ENCODE data around the gene DDX19B. TPM values are rescaled to one million over a fixed set of nuclear protein-coding genes. Genes with fewer than 3 reads are reported as not detected.
"Not testable (repeated sequence)": the region's sequence is repeated elsewhere in the genome, so short reads cannot be mapped to it uniquely, and the experiment has no call there.

Gene DDX19B
- polyA plus RNA-seq (ENCODE audit: insufficient read length in 4 of 4): 10 to 100 TPM; 31.4 to 41.6 (median 38.9) TPM

GRCh38 chr16:70298988-70299938 lies at the start of gene DDX19B:
DDX19B (plus strand) TSS chr16:70299186; CDS start chr16:70299298, 112 bp downstream.
- peak in 1 of 4 donors; percentile 55 for DNase-seq (ENCODE audit: low read depth in 4 of 4, low spot score in 3 of 4)

- DNase-seq (ENCODE audit: low read depth in 4 of 4, low spot score in 3 of 4): not testable (repeated sequence)
These were observed 49.3 kb upstream of the DDX19B start for GRCh38 chr16:70249697-70250096.

DNA sequence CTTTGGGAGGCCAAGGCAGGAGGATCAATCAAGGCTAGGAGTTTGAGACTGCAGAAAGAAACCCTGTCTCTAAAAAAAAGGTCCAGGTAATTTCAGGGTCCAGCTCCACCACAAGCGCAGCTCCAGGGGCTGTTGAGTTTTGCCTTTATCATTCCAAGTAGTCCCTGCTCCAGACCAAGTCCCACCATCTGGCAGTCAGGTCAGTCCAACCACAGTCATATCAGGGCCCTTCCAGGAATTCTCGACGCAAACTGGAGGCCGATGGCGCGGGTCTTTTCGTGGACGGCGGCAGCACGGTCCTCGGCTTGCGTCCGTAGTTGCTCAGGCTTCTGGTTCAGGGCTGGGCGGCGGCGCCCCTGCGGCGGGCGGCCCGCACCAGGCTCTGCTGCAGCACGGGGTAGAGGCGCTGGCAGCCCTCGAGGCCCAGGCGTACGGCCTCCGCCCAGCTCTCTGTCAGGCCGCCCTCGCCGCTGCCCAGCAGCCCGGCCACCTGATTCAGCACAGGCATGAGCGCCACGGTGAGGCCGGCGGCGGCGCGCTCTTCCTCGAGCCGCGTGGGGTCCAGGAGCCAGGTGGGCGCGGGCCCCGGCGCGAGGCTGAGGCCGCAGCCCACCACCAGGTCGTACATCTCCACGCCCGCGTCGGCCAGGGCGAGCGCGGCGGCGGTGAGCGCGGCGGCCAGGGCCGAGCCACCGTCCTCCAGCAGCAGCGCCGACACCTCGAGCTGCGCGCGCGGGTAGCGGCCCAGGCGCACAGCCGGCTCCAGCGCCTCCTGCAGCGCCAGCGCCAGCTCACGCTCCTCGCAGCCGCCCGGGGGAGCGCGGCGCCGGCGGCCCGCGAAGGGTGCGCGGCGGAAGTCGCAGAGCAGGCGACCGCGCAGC lies 48.0 kb upstream of the DDX19B start:
- DNase-seq (ENCODE audit: low read depth in 4 of 4, low spot score in 3 of 4): no peak

DNA sequence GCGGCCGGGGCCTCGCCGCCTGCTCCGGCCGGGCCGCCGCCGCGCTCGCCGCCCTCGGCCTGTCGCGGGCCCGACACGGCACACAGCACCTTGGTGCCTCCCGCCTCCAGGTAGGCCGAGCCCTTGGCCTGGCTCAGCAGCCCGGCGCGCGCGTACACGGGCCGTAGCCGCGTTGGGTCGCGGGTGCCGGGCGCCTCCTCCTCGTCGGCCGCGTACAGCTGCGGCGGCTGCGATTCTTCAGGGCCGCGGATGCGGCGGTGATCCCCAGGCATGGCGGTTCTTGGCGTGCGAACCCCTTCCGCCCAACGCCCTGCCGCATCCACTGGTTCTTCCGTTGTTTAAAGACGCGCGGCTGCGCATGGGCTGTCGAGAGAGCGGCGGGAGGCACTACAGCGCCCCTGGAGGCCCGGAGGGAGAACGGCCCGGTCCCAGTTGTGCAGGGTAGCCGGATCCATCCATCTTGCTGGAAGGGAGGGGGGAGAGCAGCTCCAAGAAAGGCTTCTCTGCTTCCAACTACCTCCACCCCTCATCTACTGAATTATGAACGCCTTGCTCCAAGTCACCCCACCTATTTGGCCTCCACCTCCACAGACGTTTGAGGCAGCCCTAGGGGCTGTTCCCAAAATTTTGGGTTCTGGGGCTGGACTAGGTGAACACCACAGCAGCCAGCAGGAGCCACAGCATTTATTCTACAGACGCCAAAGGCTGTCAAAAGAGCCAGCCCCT lies 47.2 kb upstream of the DDX19B start, which contains the start of gene EXOSC6:
Gene EXOSC6, minus strand, starts transcription at position 312 of the 726 bp plus-strand sequence. Its CDS starts 40 bp downstream, at position 272.
- DNase-seq (ENCODE audit: low read depth in 4 of 4, low spot score in 3 of 4): peak; percentile 78 to 85 (median 81)

DNA sequence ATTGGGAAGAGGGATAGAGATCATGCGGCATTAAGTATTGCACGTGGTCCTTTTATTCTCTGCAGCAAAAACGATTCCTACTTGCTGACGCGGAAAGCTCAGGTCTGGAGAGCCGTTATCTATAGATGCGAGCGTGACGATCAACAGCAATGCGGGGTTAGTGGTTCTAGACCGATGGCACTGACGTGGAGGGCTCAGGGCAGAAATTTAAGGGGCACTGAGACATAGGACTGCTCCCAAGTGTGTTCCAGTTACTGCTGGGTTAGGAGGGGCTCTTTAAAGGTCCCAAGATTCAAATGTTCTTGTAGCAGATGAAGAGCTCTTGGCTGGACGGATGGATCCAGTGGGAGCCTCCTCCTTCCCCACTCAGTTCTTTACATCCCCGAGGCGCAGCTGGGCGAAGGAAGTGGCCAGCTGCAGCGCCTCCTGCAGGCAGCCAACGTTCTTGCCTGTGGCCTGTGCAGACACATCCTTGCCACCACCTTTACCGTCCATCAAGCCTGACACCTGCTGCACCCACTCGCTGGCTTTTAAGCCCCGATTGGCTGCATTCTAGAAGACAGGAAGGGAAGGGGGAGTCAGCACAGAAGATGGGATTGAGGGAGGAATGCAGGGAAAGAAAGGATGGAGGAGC lies 46.5 kb upstream of the DDX19B start:
- no peak for DNase-seq (ENCODE audit: low read depth in 4 of 4, low spot score in 3 of 4)

- DNase-seq (ENCODE audit: low read depth in 4 of 4, low spot score in 3 of 4): no peak
These were observed 45.5 kb upstream of the DDX19B start for GRCh38 chr16:70253291-70254106.

GRCh38 chr16:70254180-70254964 lies 44.6 kb upstream of the DDX19B start:
- no peak for DNase-seq (ENCODE audit: low read depth in 4 of 4, low spot score in 3 of 4)

DNA sequence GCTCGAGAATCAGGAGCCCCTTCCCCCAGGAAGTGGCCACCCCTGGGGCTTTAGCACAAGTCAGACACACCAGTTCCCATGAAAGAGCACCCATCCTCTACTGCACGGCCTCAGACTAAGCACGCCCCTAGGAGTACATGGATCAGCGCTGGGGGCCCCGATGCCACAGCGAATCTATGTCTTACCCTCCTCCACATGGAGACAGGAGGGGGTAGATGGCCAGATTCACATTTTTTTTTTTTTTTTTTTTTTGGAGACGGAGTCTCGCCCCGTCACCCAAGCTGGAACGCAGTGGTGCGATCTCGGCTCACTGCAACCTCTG lies 44.1 kb upstream of the DDX19B start:
- DNase-seq (ENCODE audit: low read depth in 4 of 4, low spot score in 3 of 4): no peak

- no peak for DNase-seq (ENCODE audit: low read depth in 4 of 4, low spot score in 3 of 4)
These were observed 43.4 kb upstream of the DDX19B start for GRCh38 chr16:70255574-70255973.

- no peak for DNase-seq (ENCODE audit: low read depth in 4 of 4, low spot score in 3 of 4)
These were observed 41.6 kb upstream of the DDX19B start for GRCh38 chr16:70257391-70257790.

DNA sequence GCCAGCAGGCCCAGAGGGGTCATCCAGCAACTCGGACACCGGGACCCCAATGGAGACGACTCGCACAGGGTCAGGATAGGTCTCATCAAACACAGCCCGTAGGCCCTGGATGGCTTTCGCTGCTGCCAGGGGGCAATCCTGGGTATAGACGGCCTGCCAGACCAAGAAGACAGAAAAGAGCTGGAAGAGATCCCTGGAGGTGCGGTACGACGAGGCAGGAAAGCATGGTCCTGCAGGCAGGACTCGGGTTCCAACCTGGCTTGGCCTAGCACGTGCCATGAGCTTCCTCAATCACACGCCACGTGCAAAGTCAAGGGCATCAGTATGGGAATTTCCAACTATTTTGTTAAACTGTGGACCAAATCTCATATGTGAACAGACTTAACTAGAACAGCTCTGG lies 40.9 kb upstream of the DDX19B start:
- no peak for DNase-seq (ENCODE audit: low read depth in 4 of 4, low spot score in 3 of 4)

GRCh38 chr16:70258946-70259345 lies 40.0 kb upstream of the DDX19B start:
- DNase-seq (ENCODE audit: low read depth in 4 of 4, low spot score in 3 of 4): no peak

DNA sequence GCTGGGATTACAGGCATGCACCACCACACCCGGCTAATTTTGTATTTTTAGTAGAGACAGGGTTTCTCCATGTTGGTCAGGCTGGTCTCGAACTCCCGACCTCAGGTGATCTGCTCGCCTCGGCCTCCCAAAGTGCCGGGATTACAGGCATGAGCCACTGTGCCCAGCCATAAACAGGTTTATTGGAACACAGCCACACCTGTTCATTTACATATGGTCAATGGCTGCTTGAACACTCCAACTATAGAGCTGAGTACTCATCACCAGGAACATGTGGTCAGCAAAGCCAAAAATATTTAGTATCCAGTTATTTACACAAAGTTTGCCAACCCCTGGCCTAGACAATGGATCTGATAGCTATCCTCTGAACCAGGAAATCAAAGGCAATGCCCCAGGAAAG lies 39.1 kb upstream of the DDX19B start:
- DNase-seq (ENCODE audit: low read depth in 4 of 4, low spot score in 3 of 4): not testable (repeated sequence)

DNA sequence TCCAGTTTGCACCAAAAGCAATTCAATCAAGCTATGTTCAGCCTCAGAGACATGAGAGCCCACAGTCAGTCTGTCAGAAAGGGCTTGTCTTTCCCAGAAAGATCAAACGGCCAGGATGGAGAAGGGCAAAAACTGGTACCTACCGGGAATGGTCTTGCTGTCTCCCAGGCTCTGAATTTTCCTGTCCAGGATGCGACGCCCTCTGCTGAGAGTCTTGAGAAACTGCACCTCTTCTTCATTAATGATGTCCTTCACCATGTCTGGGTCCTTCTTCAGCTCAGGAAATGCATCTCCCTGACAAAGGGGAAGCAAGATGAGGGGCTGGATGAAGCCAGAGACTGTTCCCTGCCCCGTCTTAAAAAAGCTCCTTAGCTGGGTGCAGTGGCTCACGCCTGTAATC lies 31.5 kb upstream of the DDX19B start:
- no peak for DNase-seq (ENCODE audit: low read depth in 4 of 4, low spot score in 3 of 4)

DNA sequence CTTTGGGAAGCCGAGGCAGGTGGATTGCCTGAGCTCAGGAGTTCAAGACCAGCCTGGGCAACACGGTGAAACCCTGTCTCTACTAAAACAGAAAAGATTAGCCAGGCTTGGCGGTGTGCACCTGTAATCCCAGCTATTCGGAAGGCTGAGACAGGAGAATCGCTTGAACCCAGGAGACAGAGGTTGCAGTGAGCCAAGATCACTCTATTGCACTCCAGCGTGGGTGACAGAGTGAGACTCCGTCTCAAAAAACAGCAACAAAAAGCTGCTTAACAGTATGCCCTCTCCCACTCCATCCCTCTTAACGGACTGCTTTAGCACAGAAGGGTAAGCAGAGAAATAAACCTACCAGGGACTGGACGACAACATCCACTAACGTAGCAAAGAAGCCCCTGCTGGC lies 31.1 kb upstream of the DDX19B start:
- DNase-seq (ENCODE audit: low read depth in 4 of 4, low spot score in 3 of 4): not testable (repeated sequence)

DNA sequence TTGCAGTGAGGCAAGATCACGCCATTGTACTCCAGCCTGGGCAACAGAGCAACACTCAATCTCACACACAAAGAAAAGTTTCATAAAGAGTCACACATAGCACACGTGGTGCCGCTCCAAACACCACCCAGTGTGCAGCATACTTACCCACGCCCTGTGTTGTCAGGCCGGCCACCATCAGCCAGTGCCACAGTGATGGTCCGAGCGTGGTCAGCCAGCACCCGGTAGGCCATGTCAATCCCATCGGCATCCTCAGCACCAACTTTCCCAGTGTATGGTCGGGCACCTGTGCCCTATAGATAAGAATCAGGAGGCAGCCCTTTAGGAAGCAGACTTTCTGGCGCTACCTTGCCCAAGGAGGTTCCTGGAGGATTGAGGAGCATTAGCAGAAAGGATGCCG lies 29.5 kb upstream of the DDX19B start:
- DNase-seq (ENCODE audit: low read depth in 4 of 4, low spot score in 3 of 4): no peak

DNA sequence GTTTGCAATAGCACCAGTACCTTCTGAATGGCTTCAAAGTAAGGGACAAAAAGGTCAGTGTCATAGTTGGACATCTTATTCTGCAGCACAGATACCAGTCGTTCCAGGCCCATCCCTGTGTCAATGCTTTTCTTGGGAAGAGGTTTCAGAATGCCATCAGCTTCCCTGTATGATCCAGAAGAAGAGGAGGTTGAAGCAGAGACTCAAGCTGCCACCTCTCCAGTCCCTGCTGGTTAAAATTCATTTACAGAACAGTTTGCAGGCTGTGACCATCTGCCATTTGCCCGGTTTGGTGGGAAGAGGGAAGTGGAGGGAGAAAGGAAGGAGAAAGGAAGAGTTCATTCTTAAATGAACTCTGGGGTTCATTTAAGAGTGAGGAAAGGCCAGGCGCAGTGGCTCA lies 28.8 kb upstream of the DDX19B start:
- no peak for DNase-seq (ENCODE audit: low read depth in 4 of 4, low spot score in 3 of 4)

DNA sequence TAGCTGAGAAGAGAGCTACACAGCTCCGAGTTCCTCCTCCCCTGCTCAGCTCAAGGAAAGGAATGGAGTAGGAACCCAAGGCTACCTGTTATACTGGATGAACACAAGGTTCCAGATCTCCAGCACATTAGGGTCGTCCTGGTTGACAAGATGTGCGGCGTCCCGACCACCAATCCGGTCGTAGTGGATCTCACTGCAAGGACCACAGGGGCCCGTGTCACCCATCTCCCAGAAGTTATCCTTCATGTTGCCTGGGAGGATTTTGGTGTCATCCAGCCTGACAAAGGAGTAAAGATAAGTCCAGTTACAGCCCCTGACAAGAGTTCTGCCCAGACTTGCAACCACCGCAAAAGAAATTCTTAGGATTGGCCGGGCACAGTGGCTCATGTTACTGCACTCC lies 27.3 kb upstream of the DDX19B start:
- no peak for DNase-seq (ENCODE audit: low read depth in 4 of 4, low spot score in 3 of 4)

- DNase-seq (ENCODE audit: low read depth in 4 of 4, low spot score in 3 of 4): no peak
These were observed 22.6 kb upstream of the DDX19B start for GRCh38 chr16:70276392-70276791.

Measured in left renal pelvis (tissue), 4 donors.